ACC112 (cell line): ENCODE measurements around the gene JAK1.

Source experiments
- H2AFZ ChIP-seq: fragments of 200-600 bp; sonication (generic); one replicate; pipeline ENCODE4 v1.6.0; 2017; ENCODE audit warnings: antibody characterized with exemption, low read length; ENCODE audit not compliant: unreplicated experiment
- H3K27ac ChIP-seq: fragments of 200-600 bp; sonication (generic); 2 replicates; pipeline ENCODE4 v1.5.1; 2014; ENCODE audit warnings: low read depth, mild to moderate bottlenecking, antibody characterized with exemption, low read length, moderate library complexity
- H3K27me3 ChIP-seq: fragments of 200-600 bp; sonication (generic); 2 replicates; pipeline ENCODE4 v1.6.1; 2014; ENCODE audit warnings: mild to moderate bottlenecking, antibody characterized with exemption, low read length, moderate library complexity, mixed read lengths; ENCODE audit not compliant: insufficient read depth
- H3K36me3 ChIP-seq: fragments of 200-600 bp; sonication (generic); 2 replicates; pipeline ENCODE4 v1.6.1; 2016; ENCODE audit warnings: mild to moderate bottlenecking, antibody characterized with exemption, low read length, moderate library complexity, mixed read lengths; ENCODE audit not compliant: insufficient read depth
- H3K4me1 ChIP-seq: fragments of 200-600 bp; sonication (generic); one replicate; pipeline ENCODE4 v1.6.1; 2016; ENCODE audit warnings: low read length, mixed read lengths; ENCODE audit not compliant: insufficient read depth, unreplicated experiment, control insufficient read depth
- H3K4me3 ChIP-seq: fragments of 200-600 bp; sonication (generic); 2 replicates; pipeline ENCODE4 v1.5.1; 2014; ENCODE audit warnings: mild to moderate bottlenecking, low read depth, low read length
- H3K79me2 ChIP-seq: fragments of 200-600 bp; sonication (generic); one replicate; pipeline ENCODE4 v1.6.0; 2016; ENCODE audit warnings: low read length; ENCODE audit not compliant: control insufficient read depth, unreplicated experiment, insufficient read depth

The JAK1 gene

GRCh38 chr1:64979358-64979757, 13.0 kb upstream of the JAK1 start:
- H3K79me2 ChIP-seq, result no peaks in the 10 kb centered on the region
- H3K27me3 ChIP-seq, result no peaks in the 10 kb centered on the region
- no peak overlapping the region for H3K27ac ChIP-seq
- no peak overlapping the region for H3K4me3 ChIP-seq
- peaks cover 3% of the 10 kb centered on the region for H3K4me1 ChIP-seq
- H2AFZ ChIP-seq, result no peak overlapping the region
- H3K36me3 ChIP-seq, result no peaks in the 10 kb centered on the region

GRCh38 chr1:64976361-64976760, 10.0 kb upstream of the JAK1 start:
- Histone ChIP-seq H2AFZ (no peak overlapping the region), H3K4me1 (peaks cover 3% of the 10 kb centered on the region), H3K79me2 (no peaks in the 10 kb centered on the region), H3K27ac (no peak overlapping the region), H3K27me3 (no peaks in the 10 kb centered on the region), H3K4me3 (no peak overlapping the region), H3K36me3 (no peaks in the 10 kb centered on the region)

GRCh38 chr1:64975740-64976139, 9.4 kb upstream of the JAK1 start:
- no peak overlapping the region for H3K4me3 ChIP-seq
- no peak overlapping the region for H2AFZ ChIP-seq
- H3K27me3 ChIP-seq, result no peaks in the 10 kb centered on the region
- no peaks in the 10 kb centered on the region for H3K79me2 ChIP-seq
- H3K27ac ChIP-seq, result no peak overlapping the region
- H3K4me1 ChIP-seq, result no peaks in the 10 kb centered on the region
- no peaks in the 10 kb centered on the region for H3K36me3 ChIP-seq

- Histone ChIP-seq H2AFZ (no peak overlapping the region), H3K36me3 (no peaks in the 10 kb centered on the region), H3K27ac (no peak overlapping the region), H3K27me3 (no peaks in the 10 kb centered on the region), H3K79me2 (no peaks in the 10 kb centered on the region), H3K4me1 (no peaks in the 10 kb centered on the region), H3K4me3 (no peak overlapping the region)
These were observed 8.8 kb upstream of the JAK1 start for GRCh38 chr1:64975127-64975526.

GRCh38 chr1:64974288-64974825, 8.0 kb upstream of the JAK1 start:
- no peak overlapping the region for H3K27ac ChIP-seq
- H3K4me1 ChIP-seq, result no peaks in the 10 kb centered on the region
- no peak overlapping the region for H2AFZ ChIP-seq
- no peaks in the 10 kb centered on the region for H3K27me3 ChIP-seq
- no peak overlapping the region for H3K4me3 ChIP-seq
- no peaks in the 10 kb centered on the region for H3K36me3 ChIP-seq
- no peaks in the 10 kb centered on the region for H3K79me2 ChIP-seq

GRCh38 chr1:64973061-64973647, 6.8 kb upstream of the JAK1 start:
- no peaks in the 10 kb centered on the region for H3K27me3 ChIP-seq
- H3K4me3 ChIP-seq, result no peak overlapping the region
- no peak overlapping the region for H2AFZ ChIP-seq
- no peaks in the 10 kb centered on the region for H3K79me2 ChIP-seq
- no peaks in the 10 kb centered on the region for H3K4me1 ChIP-seq
- no peak overlapping the region for H3K27ac ChIP-seq
- H3K36me3 ChIP-seq, result no peaks in the 10 kb centered on the region

- H2AFZ ChIP-seq, result no peak overlapping the region
- H3K4me3 ChIP-seq, result no peak overlapping the region
- H3K79me2 ChIP-seq, result peaks cover 18% of the 10 kb centered on the region
- H3K27me3 ChIP-seq, result no peaks in the 10 kb centered on the region
- H3K27ac ChIP-seq, result no peak overlapping the region
- H3K36me3 ChIP-seq, result no peaks in the 10 kb centered on the region
- H3K4me1 ChIP-seq, result peaks cover 6% of the 10 kb centered on the region
These were observed 3.1 kb upstream of the JAK1 start for GRCh38 chr1:64969305-64970046.

GRCh38 chr1:64967381-64967780, 1.0 kb upstream of the JAK1 start:
- Histone ChIP-seq H2AFZ (no peak overlapping the region), H3K27ac (no peak overlapping the region), H3K4me3 (no peak overlapping the region; the same call in 1 of the 2 replicates), H3K79me2 (peaks cover 38% of the 10 kb centered on the region), H3K36me3 (no peaks in the 10 kb centered on the region), H3K27me3 (no peaks in the 10 kb centered on the region), H3K4me1 (peaks cover 8% of the 10 kb centered on the region)

GRCh38 chr1:64965366-64966157, 787 bp downstream of the JAK1 start:
- H3K27ac ChIP-seq, result peak overlapping the region; percentile 75
- H3K27me3 ChIP-seq, result no peaks in the 10 kb centered on the region
- H3K4me1 ChIP-seq, result peaks cover 12% of the 10 kb centered on the region
- 0 out of 2 replicates have a peak, but pooled peaks cover 4% of the 10 kb centered on the region for H3K36me3 ChIP-seq
- H3K4me3 ChIP-seq, result peak overlapping the region; percentile 100
- peak overlapping the region; percentile 84 for H2AFZ ChIP-seq
- H3K79me2 ChIP-seq, result peaks cover 57% of the 10 kb centered on the region

- H3K27me3 ChIP-seq, result no peaks in the 10 kb centered on the region
- H3K4me3 ChIP-seq, result no peak overlapping the region
- peaks cover 76% of the 10 kb centered on the region for H3K79me2 ChIP-seq
- 0 out of 2 replicates have a peak, but pooled peaks cover 4% of the 10 kb centered on the region for H3K36me3 ChIP-seq
- H2AFZ ChIP-seq, result no peak overlapping the region
- H3K27ac ChIP-seq, result no peak overlapping the region
- peaks cover 12% of the 10 kb centered on the region for H3K4me1 ChIP-seq
These were observed 2.9 kb downstream of the JAK1 start for GRCh38 chr1:64963466-64963865.
